Pericardium fibroblast (primary cell): Measurements from ENCODE around the gene HGS. TPM values are rescaled to one million over a fixed set of nuclear protein-coding genes. Genes with fewer than 3 reads are reported as not detected.

Experiments
- total RNA-seq: library from RNA; depleted of rRNA; stranded (reverse); fragments of >200 nt; gene quantifications from 2 replicates; pipeline ENCODE4 v1.2.3, GENCODE V29; 2015

HGS gene
- 56.9 and 81.2 TPM in 2 replicates for total RNA-seq

GRCh38 chr17:81683584-81684441, at the start of gene HGS, which contains the start of gene ARL16:
Gene HGS, plus strand, starts transcription at chr17:81684011. Its CDS starts 56 bp downstream, at chr17:81684067.
Gene ARL16, minus strand, starts transcription at chr17:81683797. Its CDS starts 44 bp downstream, at chr17:81683753.

GRCh38 chr17:81636505-81637288, 47.1 kb upstream of the HGS start, which contains the start of the genes NPLOC4 and TSPAN10:
Gene NPLOC4, minus strand, starts transcription at chr17:81637112. Its CDS starts 182 bp downstream, at chr17:81636930.
Gene TSPAN10, plus strand, starts transcription at chr17:81637196. Its CDS starts 5,217 bp downstream, at chr17:81642413.

GRCh38 chr17:81656118-81656743, 27.6 kb upstream of the HGS start, which contains the start of gene PDE6G:
Gene PDE6G, minus strand, starts transcription at chr17:81656542. Its CDS starts 3,237 bp downstream, at chr17:81653305.

GRCh38 chr17:81666342-81667191, 17.2 kb upstream of the HGS start, which contains the start of the genes CCDC137 and OXLD1:
Gene CCDC137, plus strand, starts transcription at chr17:81666737. Its CDS starts 30 bp downstream, at chr17:81666767.
Gene OXLD1, minus strand, starts transcription at chr17:81666605. Its CDS starts 28 bp downstream, at chr17:81666577.

GRCh38 chr17:81702934-81703746, 19.3 kb downstream of the HGS start, which contains the start of gene MRPL12:
Gene MRPL12, plus strand, starts transcription at chr17:81703367. Its CDS starts 135 bp downstream, at chr17:81703502.

GRCh38 chr17:81711814-81712467, 28.1 kb downstream of the HGS start, which contains the start of gene SLC25A10:
Gene SLC25A10, plus strand, starts transcription at chr17:81712284. Its CDS starts 143 bp downstream, at chr17:81712427.

Other genes with a start within 250 kb of the HGS start
- 4,687 and 7,079 TPM in 2 replicates for gene ACTG1, start 171.2 kb upstream of the HGS start, total RNA-seq
- gene FSCN2, start 155.6 kb upstream of the HGS start, total RNA-seq, result 0.23 TPM in 1 of 2 replicates, not detected in the other
- gene FAAP100, start 131.7 kb upstream of the HGS start, total RNA-seq, result 25.4 and 35.6 TPM in 2 replicates
- gene NPLOC4, start 46.9 kb upstream of the HGS start, total RNA-seq, result 44.8 and 48.2 TPM in 2 replicates
- gene TSPAN10, start 46.8 kb upstream of the HGS start, total RNA-seq, result 1.2 and 1.4 TPM in 2 replicates
- gene PDE6G, start 27.5 kb upstream of the HGS start, total RNA-seq, result not detected in 2 replicates
- gene OXLD1, start 17.4 kb upstream of the HGS start, total RNA-seq, result 40.1 and 72.2 TPM in 2 replicates
- 11.3 and 16.8 TPM in 2 replicates for gene CCDC137, start 17.3 kb upstream of the HGS start, total RNA-seq
- gene ARL16, start 214 bp upstream of the HGS start, total RNA-seq, result 27.7 and 51.7 TPM in 2 replicates
- 51.1 and 76.6 TPM in 2 replicates for gene MRPL12, start 19.4 kb downstream of the HGS start, total RNA-seq
- gene SLC25A10, start 28.3 kb downstream of the HGS start, total RNA-seq, result 10.7 and 22.4 TPM in 2 replicates
- not detected in 2 replicates for gene GCGR, start 120.1 kb downstream of the HGS start, total RNA-seq
- gene MCRIP1, start 149.3 kb downstream of the HGS start, total RNA-seq, result 131 and 142 TPM in 2 replicates
- not detected in 2 replicates for gene PPP1R27, start 151.0 kb downstream of the HGS start, total RNA-seq
- gene P4HB, start 176.5 kb downstream of the HGS start, total RNA-seq, result 1,324 and 2,574 TPM in 2 replicates
- 174 and 302 TPM in 2 replicates for gene ARHGDIA, start 187.3 kb downstream of the HGS start, total RNA-seq
- gene ALYREF, start 207.6 kb downstream of the HGS start, total RNA-seq, result 83.6 and 98.5 TPM in 2 replicates
- gene ANAPC11, start 207.7 kb downstream of the HGS start, total RNA-seq, result 192 and 206 TPM in 2 replicates
- gene NPB, start 218.2 kb downstream of the HGS start, total RNA-seq, result 1.1 and 2.0 TPM in 2 replicates
- gene PCYT2, start 227.4 kb downstream of the HGS start, total RNA-seq, result 61.2 and 85.8 TPM in 2 replicates
- gene SIRT7, start 234.2 kb downstream of the HGS start, total RNA-seq, result 10.7 and 10.8 TPM in 2 replicates
- 14.4 and 23.2 TPM in 2 replicates for gene MAFG, start 243.7 kb downstream of the HGS start, total RNA-seq